NCI-H524 (cell line): ENCODE data around the gene BMP8A.
A peak's percentile ranks its signal among the peaks of the same experiment; 100 is the strongest.
"Not testable (repeated sequence)": the region's sequence is repeated elsewhere in the genome, so short reads cannot be mapped to it uniquely, and the experiment has no call there.

Source experiments
- DNase-seq, 2 experiments: peaks; one replicate each; lab custom pipeline; 2025; lab: John Stamatoyannopoulos, UW

Gene BMP8A

DNA sequence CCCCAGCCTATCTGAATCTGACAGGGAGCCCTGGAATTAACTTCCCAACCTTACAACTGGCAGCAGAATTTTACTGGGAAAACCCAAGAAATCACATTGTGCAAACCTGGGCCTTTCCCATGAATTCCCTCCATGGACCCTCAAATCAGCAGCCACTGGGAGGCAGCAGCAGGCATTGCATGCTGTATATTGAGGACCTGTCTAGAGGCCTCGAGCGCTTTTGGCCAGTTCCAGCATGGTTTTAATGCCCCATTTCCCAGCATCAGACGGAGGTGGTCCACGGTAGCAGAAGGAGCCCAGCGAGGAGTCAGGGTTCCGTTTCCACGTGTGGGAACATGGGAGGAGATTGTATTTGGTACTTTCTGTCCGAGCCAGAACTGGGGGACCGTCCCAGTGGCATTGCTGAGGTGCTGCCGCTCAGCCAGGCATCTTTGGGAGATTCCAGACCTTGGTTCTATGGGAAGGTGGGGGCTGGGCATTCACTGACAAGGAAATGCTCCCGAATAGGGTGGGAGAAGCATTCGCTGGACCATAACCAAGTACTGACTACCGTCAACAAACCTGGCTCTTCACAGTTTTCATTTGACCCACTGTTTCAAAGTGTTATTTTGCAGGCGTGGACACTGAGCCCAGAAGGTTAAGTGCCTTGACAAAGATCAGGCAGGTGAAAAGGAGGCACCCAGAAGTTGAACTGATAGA lies 15.9 kb downstream of the BMP8A start:
- peak in 1 of 2 experiments; percentile 17 for DNase-seq

DNA sequence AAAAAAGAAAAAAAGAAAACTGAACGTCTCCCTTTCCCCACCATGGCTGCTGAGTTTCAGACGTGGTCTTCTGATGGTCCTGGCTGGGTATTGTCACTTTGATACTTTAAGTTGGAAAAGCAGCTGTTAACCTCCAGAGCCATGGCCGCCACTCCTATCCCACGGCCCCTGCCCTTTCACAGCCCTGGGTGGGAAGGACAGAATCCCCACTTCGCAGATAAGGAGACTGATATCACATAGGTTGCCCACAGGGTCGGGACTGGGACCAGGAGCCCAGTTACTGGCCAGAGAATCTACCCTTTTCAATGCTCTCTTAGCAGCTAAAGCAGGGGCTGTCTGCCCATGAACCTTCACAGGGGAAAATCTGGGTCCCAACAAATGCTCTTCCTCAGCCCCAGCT lies 16.8 kb downstream of the BMP8A start:
- DNase-seq: no peak

DNA sequence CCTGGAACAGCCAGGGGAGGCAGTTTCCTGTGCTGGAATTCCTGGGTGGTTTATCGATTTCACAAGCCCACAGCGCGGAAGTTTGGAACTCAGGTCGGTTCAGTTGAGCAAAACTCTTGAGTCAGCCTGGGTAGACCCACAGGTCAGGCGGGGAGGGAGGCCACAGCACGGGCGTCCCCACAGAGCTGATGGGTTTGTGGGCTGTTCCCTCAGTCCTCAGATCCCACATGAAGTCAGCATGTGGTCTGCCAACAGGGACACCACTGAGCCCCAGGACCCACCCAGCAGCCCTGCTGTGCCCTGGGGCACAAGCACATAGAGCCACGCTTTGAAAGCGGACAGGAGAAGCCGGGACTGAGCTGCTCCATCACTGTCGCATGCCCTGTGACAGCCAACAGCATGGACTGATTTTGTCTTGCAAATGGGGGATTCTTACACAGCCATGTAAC lies 17.4 kb downstream of the BMP8A start:
- DNase-seq: no peak

DNA sequence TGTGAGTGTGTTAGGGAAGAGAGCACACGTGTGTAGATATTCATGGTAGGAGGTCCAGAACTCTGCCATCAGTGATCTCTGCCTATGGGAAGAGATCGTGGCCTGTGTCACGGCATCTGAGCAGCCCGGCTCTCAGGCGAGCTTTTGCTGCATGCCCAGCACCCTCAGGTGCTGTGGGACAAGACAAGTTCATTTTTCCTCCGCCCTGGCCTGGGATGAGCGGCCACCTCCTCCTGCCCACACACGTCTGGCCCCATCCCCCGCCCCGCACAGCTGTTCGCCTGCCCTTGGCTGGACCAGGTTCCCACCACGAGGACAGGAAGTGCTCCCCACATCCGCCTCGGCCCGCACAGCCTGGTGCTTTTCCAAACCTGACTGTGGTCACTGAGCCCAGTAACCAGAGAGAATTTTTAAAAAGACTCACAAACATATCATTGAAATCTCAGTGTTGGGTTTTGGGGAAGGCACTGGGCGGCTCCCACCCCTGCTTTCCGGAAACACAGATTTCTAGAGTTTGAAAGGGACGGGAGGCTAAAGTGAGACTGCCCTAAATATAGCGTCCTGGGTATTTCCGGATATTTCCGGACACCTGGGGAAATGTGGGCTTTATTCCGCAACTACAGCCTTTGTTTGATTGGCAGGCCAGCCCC lies 18.0 kb downstream of the BMP8A start:
- no peak for DNase-seq

DNA sequence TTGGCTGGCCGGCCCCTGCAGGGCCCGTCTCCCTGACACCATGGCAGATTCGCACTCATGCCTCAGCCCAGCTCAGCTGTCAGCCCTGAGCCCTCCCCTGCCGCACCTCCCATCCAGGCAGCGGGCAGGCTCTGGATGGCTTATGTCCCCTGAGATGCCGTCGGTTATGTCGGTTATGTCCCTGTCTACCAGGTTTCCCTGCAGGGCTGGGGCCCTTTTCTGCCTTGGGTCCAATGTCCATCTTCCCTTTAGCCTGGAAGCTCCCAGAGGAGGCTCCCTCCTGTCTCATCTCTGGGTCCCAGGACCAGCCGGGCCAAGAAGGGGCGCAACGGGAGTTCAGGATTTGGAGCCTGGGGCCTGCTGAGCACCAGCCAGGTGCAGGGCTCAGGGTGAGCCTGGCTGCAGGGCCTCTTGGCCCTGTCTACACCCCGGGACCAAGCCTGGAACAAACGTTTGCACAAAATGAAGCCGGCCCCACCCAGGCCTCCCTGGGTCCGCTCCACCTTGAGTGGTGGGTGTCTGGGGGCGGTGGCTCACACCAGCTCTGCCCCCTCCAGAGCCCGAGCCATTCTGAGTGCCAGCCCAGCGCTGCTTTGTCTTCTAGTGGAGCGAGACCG lies 19.2 kb downstream of the BMP8A start:
- not testable (repeated sequence) for DNase-seq

DNA sequence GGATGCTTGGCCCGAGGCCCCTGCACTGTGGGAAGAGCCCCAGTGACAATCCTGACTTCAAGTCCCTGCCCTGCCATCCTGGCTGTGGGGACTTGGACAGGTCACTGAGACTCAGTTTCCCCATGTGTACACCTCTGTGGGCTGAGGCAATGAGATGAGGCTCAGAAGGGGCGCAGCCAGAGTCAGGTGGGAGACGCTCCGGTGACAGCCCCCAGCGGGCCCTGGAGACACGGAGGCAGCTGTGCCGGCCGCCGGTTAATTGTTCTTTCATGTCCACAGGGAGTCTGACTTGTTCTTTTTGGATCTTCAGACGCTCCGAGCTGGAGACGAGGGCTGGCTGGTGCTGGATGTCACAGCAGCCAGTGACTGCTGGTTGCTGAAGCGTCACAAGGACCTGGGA lies 20.0 kb downstream of the BMP8A start:
- not testable (repeated sequence) for DNase-seq

DNA sequence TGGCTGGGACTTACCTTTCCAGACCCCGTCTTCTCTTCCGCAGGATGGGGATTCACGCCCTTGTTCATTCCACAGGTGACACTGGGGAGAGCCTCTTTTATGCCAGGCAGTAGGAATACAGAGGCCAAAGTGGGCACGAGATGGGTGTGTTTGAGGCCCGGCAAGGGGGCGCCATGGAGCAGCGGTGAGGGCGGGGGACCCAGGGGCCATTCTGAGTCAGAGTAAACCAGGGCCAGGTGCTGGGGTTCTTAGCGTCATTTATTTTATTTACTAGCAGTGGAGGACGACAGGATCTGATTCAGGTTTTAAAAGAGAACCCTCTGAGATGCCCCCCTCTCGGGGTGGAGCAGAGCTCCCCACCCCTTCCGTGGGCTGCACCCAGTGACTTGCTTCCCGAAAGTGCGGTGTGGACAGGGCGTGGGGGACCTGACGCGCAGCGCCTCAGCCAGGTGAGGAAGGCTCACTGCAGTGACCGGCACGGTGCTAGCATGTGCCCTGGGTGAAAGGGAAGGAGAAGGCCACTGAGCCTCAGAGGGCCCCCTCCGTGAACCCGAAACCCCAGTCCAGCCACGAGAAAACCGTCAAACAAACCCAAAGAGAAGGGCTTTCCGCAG lies 20.9 kb downstream of the BMP8A start:
- not testable (repeated sequence) for DNase-seq

DNA sequence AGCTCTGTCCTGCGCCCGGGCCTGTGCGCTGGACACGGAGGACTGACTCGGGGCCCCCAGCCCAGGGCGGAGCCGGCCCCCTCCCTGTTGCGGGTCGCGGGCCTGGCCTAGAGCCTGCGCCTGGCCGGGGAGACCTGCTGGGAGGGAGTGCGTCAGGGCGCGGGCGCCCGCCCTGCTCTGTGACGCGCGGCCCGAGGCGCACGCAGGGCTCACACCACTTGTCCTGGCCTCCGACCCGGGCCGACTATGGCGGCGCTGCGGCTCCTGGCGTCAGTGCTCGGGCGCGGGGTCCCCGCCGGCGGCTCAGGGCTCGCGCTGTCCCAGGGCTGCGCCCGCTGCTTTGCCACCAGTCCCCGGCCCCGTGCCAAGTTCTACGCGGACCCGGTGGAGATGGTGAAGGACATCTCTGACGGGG lies 23.3 kb downstream of the BMP8A start:
- not testable (repeated sequence) for DNase-seq

DNA sequence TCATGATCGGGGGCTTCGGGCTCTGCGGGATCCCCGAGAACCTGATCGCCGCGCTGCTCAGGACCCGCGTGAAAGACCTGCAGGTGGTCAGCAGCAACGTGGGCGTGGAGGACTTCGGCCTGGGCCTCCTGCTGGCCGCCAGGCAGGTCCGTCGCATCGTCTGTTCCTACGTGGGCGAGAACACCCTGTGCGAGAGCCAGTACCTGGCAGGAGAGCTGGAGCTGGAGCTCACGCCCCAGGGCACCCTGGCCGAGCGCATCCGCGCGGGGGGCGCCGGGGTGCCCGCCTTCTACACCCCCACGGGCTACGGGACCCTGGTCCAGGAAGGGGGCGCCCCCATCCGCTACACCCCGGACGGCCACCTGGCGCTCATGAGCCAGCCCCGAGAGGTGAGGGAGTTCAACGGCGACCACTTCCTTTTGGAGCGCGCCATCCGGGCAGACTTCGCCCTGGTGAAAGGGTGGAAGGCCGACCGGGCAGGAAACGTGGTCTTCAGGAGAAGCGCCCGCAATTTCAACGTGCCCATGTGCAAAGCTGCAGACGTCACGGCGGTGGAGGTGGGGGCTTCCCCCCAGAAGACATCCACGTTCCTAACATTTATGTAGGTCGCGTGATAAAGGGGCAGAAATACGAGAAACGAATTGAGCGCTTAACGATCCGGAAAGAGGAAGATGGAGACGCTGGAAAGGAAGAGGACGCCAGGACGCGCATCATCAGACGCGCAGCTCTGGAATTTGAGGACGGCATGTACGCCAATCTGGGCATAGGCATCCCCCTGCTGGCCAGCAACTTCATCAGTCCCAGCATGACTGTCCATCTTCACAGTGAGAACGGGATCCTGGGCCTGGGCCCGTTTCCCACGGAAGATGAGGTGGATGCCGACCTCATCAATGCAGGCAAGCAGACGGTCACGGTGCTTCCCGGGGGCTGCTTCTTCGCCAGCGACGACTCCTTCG lies 24.0 kb downstream of the BMP8A start:
- not testable (repeated sequence) for DNase-seq

DNA sequence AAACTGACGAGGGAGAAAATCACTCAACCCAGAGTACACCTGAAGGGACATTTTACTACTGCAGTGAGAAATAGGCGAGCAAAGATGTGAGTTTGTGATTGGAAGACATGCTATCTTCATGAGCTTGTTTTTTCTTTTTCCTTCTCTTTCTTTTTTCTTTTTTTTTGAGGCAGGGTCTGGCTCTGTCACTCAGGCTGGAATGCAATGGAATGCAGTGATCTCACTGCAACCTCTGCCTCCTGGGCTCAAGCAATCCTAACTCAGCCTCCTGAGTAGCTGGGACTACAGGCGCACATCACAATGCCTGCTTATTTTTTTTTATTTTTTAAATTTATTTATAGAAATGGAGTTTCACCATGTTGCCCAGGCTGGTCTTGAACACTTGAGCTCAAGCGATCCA lies 25.4 kb downstream of the BMP8A start:
- not testable (repeated sequence) for DNase-seq

DNA sequence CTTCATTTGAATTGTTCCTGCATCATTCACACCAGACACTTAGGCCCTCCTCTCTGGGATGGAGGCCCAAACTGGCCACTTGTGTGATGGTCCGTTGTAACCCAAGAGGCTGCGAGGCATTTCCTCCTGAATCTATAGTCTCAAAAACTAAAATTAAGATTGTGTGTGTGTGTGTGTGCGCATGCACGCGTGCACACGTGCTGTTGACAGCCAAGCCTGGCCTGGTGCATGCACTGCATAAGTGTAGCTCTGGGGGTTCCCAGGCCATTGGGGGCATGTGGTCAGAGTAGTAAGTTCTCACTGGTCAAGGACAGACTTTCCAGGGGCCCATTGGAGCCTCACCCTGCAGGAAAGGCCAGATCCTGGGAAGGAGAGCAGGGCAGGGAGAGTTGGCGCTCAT lies 26.5 kb downstream of the BMP8A start:
- not testable (repeated sequence) for DNase-seq

DNA sequence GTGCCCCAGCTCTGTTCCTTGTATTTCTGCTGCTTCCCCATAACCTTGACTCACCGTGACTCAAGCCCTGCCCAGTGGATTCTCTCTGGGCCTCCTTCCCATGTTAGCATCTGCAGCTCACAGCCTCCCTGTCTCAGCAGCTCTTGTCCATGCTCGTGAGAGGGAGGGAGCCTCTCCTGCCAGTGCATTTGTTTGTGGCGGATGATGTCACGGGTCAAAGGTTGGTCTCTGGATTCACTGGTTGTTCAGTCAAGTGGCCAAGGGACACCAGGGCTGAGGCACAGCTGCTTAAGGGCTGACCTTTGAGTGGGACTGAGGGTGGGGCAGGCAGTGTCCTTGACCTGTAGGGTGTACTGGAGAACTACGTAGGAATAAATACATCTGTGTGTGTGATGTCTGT lies 27.9 kb downstream of the BMP8A start:
- DNase-seq: not testable (repeated sequence)

DNA sequence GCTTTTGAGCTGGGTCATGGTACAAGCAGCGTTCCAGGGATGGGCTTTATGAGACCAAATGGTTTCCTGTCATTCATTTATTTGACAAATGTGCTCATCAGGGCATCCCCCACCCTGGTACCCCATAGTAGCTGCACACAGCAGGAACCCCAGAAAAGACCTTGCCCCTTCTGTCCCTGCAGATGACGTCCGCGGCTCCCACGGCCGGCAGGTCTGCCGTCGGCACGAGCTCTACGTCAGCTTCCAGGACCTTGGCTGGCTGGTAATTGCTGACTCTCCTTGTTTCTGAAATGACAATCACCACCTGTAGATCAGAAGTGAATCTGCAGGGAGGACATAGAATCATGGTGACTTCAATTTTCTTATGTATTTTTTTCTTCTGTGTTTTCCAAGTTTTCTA lies 30.8 kb downstream of the BMP8A start:
- DNase-seq: not testable (repeated sequence)

DNA sequence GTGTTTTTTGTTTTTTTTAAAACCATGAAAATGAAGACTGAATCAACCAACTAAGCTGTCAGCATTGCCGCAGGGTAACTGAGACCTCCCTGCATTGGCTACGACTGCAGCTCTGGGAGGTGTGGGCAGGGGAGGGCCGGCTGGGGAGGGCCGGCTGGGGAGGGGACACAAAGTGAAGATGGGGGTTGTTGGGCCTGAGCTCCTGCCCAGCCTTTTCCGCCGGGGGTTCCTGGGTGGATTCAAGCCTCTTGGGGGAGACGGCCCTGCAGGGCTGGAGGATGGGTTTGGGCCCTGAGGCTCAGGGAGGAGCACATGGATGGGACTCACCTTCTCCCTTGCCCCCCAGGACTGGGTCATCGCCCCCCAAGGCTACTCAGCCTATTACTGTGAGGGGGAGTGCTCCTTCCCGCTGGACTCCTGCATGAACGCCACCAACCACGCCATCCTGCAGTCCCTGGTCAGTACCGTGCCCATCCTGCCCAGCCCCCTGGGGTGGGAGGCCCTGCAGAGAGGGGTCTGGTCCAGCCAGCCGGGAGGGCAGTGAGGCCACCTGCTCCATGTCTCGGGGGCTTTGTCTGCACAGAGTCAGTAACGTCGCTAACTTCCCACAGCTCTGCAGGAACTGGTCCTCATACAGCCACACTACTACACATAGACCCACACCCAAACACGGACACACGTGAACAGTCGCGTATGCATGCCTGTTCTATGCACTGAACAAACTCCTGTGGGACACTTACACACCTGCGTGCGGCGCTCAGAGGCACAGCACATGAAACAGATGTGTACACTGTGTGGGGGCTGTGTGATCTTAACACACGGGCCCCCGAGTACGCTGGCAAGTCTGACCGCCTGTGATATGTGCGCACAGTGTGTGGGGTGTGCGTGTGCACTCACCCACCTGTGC lies 31.5 kb downstream of the BMP8A start:
- DNase-seq: no peak

DNA sequence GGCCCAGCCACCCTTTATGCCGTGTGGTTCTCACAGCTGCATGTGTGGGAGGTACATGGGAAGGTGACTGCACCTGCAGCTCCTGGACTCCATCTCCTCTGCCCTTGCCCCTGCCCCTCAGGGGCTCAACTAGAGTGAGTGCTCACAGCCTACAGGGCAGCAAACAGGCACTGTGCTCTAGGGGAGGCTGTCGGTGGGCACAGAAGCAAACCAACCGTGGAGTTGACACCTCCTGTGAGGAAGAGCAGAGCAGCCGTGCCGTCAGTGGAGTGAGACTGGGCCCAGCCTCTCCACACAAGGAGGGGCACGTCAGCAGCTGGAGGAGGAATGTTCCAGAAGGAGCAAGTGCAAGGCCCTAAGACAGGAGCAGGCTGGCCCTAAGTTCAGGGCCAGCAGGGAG lies 32.7 kb downstream of the BMP8A start:
- DNase-seq: no peak

DNA sequence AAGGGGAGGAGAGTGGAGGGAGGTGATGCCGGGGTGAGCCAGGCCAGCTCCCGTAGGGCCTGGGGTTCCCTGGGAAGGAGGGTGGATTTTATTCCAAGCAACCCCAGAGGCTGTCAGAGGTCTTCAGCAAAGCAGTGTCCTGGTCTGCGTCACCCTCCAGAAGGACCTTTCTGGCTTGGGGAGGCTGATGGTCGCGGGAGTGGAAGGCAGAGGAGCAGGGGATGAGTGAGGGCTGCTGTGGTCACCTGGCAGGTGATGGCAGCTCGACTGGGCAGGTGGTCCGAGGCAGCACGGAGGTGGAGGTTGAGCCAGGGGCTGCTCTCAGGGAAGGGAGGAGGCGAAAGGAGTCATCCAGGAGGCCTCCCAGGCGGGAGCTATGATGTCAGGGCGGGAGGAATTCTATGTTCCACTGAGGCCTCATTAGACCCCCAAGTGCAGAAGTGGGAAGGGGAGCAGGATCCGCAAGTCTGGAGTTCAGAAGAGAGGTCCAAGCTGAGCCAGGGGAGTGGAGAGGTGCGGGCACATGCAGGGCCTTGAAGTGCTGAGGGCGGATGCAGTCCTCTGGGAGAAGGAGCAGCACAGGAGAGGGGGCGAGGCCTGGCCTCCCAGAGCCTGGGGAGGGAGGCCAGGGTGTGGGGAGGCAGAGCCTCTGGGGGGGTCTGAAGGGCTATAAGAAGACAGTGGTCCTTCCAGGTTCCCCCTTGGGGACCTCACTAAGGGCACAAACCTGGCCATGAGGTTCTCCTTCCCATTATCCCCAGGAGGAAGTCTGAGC lies 33.3 kb downstream of the BMP8A start:
- DNase-seq: no peak

DNA sequence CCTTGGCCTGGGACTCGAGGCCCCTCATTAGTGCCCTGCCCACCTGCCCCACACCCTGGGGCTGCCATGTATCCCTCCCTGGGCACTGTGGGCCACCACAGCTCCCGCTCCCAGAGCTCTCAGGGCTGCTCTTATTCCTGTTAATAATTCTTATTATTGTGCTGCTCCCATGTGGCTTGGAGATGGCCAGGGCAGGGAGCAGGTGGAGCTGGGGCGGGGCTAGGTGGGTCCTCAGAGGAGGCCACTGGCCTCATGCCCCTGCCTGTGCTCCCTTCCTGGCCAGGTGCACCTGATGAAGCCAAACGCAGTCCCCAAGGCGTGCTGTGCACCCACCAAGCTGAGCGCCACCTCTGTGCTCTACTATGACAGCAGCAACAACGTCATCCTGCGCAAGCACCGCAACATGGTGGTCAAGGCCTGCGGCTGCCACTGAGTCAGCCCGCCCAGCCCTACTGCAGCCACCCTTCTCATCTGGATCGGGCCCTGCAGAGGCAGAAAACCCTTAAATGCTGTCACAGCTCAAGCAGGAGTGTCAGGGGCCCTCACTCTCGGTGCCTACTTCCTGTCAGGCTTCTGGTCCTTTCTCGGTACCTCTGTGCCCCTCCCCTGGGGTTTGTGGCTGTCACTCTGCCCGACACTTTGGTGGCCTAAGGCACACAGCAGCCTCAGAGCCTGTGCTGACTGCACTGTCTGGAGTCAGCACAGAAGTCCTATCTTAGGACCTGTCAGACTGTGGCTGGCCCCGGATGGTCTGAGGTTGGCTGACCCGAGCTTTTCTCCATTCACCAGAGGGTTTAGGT lies 34.1 kb downstream of the BMP8A start:
- DNase-seq: no peak

DNA sequence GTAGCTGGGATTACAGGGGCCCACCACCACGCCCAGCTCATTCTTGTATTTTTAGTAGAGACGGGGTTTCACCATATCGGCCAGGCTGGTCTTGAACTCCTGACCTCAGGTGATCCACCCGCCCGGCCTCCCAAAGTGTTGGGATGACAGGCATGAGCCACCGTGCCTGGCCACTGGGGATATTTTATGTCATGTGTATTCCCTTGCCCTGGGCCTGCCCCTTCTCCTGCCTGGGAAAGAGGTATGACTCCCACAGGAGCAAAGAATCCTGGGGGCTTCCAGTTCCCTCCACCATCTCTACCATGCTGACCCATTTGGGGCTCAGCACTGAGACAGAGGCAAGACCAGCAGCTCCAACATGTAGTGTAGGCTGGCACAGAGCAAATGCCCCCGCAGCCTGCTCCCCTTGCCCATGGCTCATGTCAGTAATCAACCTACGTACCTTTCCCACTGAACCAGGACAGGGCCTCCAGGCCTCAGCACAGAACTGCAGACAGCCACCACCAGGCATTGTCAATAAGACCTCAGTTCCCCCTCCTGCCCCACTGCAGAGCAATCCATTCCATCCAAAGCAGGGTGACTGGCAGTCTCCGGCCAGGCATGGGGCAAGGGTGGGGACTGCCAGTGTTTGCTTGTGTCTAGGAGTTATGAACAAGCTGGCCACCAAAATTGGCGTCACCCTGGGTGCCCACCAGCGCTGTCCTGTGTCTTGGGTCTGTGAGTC lies 35.2 kb downstream of the BMP8A start:
- no peak for DNase-seq
